IMR-90 (cell line): ENCODE results near the gene TGFB2. TPM values are rescaled to one million over a fixed set of nuclear protein-coding genes. Genes with fewer than 3 reads are reported as not detected.

Source experiments
- ATAC-seq: fragments of 200-7000 bp; cut with Tn5 transposase; 2 replicates; pipeline ENCODE4 v1.9.1; 2020; ENCODE audit warnings: low read depth, mild to moderate bottlenecking, moderate library complexity
- BruUV-seq: library from RNA; stranded (reverse); fragments of 400-500 nt; replicated peaks from 2 replicates; lab custom pipeline; 2021; lab: Mats Ljungman, UMichigan
- CTCF ChIA-PET: fragments of 300-600 bp; formaldehyde crosslinking; extraction: SDS; loops from one replicate; lab custom pipeline; 2021; ENCODE audit warnings: antibody characterized with exemption; lab: Yijun Ruan, JAX
- POLR2A ChIA-PET: fragments of 300-600 bp; sonication (Branson Sonifier 250); formaldehyde crosslinking; loops from one replicate; lab custom pipeline; 2022; ENCODE audit warnings: antibody characterized with exemption; ENCODE audit not compliant: unreplicated experiment; lab: Charles Lee
- DNase-seq: peaks from one replicate; pipeline ENCODE4 v3.0.0; 2013
- H2AFZ ChIP-seq: replicated peaks from 2 replicates; pipeline ENCODE3; 2013; ENCODE audit warnings: low read length, mild to moderate bottlenecking; ENCODE audit not compliant: poor library complexity
- H2AK5ac ChIP-seq: 2 replicates; pipeline ENCODE4 v1.6.1; 2013; ENCODE audit warnings: low read depth, low read length, inconsistent platforms
- H2AK9ac ChIP-seq: replicated peaks from 2 replicates; pipeline ENCODE3; 2013; ENCODE audit warnings: mild to moderate bottlenecking, low read depth, low read length, moderate library complexity; ENCODE audit not compliant: poor library complexity
- H2BK120ac ChIP-seq: 2 replicates; pipeline ENCODE4 v1.6.1; 2013; ENCODE audit warnings: low read depth, low read length, inconsistent platforms
- H2BK15ac ChIP-seq: 3 replicates; pipeline ENCODE4 v1.6.1; 2013; ENCODE audit warnings: low read depth, low read length, inconsistent platforms
- H2BK20ac ChIP-seq: 2 replicates; pipeline ENCODE4 v1.6.1; 2013; ENCODE audit warnings: low read depth, mild to moderate bottlenecking, inconsistent platforms, low read length, moderate library complexity
- H2BK5ac ChIP-seq: 2 replicates; pipeline ENCODE4 v1.6.1; 2013; ENCODE audit warnings: mild to moderate bottlenecking, low read depth, low read length, inconsistent platforms; ENCODE audit not compliant: poor library complexity, severe bottlenecking
- H3K14ac ChIP-seq: replicated peaks from 2 replicates; pipeline ENCODE4 v1.6.1; 2013; ENCODE audit warnings: low read depth, low read length, inconsistent platforms
- H3K18ac ChIP-seq: 2 replicates; pipeline ENCODE4 v1.6.1; 2013; ENCODE audit warnings: low read depth, low read length, control low read depth
- H3K23ac ChIP-seq: 2 replicates; pipeline ENCODE4 v1.6.1; 2013; ENCODE audit warnings: low read depth, low read length, inconsistent platforms
- H3K27ac ChIP-seq: 2 replicates; pipeline ENCODE4 v1.5.1; 2013; ENCODE audit warnings: mild to moderate bottlenecking, control low read depth, low read length; ENCODE audit not compliant: insufficient read depth
- H3K27me3 ChIP-seq: 2 replicates; pipeline ENCODE4 v1.6.1; 2013; ENCODE audit warnings: low read length; ENCODE audit not compliant: control insufficient read depth, insufficient read depth
- H3K36me3 ChIP-seq: 2 replicates; pipeline ENCODE4 v1.6.1; 2013; ENCODE audit warnings: low read length, mixed read lengths; ENCODE audit not compliant: control insufficient read depth, insufficient read depth
- H3K4ac ChIP-seq: 2 replicates; pipeline ENCODE4 v1.6.1; 2013; ENCODE audit warnings: low read depth, low read length, inconsistent platforms
- H3K4me1 ChIP-seq: 2 replicates; pipeline ENCODE4 v1.6.1; 2013; ENCODE audit warnings: low read length, mixed read lengths; ENCODE audit not compliant: control insufficient read depth, insufficient read depth
- H3K4me2 ChIP-seq: 2 replicates; pipeline ENCODE4 v1.6.1; 2013; ENCODE audit warnings: low read depth, mild to moderate bottlenecking, control low read depth, low read length, moderate library complexity
- H3K4me3 ChIP-seq: 2 replicates; pipeline ENCODE4 v1.5.1; 2013; ENCODE audit warnings: low read depth, mild to moderate bottlenecking, control low read depth, low read length, moderate library complexity; ENCODE audit not compliant: insufficient read depth
- H3K56ac ChIP-seq: 2 replicates; pipeline ENCODE4 v1.6.1; 2013; ENCODE audit warnings: low read length, inconsistent platforms; ENCODE audit not compliant: insufficient read depth; ENCODE audit errors: extremely low read depth
- H3K79me1 ChIP-seq, 2 experiments: 2 replicates each; pipeline ENCODE4 v1.6.1; 2013; ENCODE audit warnings: low read length in 2 of 2, inconsistent platforms in 1 of 2, low read depth in 1 of 2
- H3K9ac ChIP-seq: 2 replicates; pipeline ENCODE4 v1.6.1; 2013; ENCODE audit warnings: low read depth, low read length, control low read depth
- H3K9me1 ChIP-seq: 2 replicates; pipeline ENCODE4 v1.6.1; 2013; ENCODE audit warnings: low read length, inconsistent platforms; ENCODE audit not compliant: insufficient read depth
- H3K9me3 ChIP-seq: 2 replicates; pipeline ENCODE4 v1.6.1; 2013; ENCODE audit warnings: low read length; ENCODE audit not compliant: control insufficient read depth, insufficient read depth
- H4K20me1 ChIP-seq: 2 replicates; pipeline ENCODE4 v1.6.1; 2013; ENCODE audit warnings: low read length, inconsistent platforms; ENCODE audit not compliant: insufficient read depth
- H4K5ac ChIP-seq: 2 replicates; pipeline ENCODE4 v1.6.1; 2013; ENCODE audit warnings: mild to moderate bottlenecking, low read depth, low read length, control low read depth
- H4K8ac ChIP-seq, 2 experiments: 2 replicates each; pipeline ENCODE4 v1.6.1; 2013; ENCODE audit warnings: low read depth in 2 of 2, low read length in 2 of 2, control low read depth in 1 of 2, inconsistent platforms in 1 of 2
- H4K91ac ChIP-seq: 2 replicates; pipeline ENCODE4 v1.6.1; 2013; ENCODE audit warnings: low read depth, low read length, inconsistent platforms; ENCODE audit not compliant: insufficient read depth
- CEBPB ChIP-seq: IDR thresholded peaks from 2 replicates; pipeline ENCODE4 v1.6.1; 2012; ENCODE audit warnings: low read depth, low read length, improper control_type of control experiment
- FOS ChIP-seq: fragments of 150-350 bp; IDR thresholded peaks from 2 replicates; pipeline ENCODE4 v1.6.1; 2016; ENCODE audit warnings: low read depth, low read length
- MAZ ChIP-seq: IDR thresholded peaks from 2 replicates; pipeline ENCODE4 v1.6.1; 2012; ENCODE audit warnings: low read depth, mild to moderate bottlenecking, low read length, improper control_type of control experiment, moderate library complexity, borderline replicate concordance
- NFE2L2 ChIP-seq: fragments of 150-350 bp; IDR thresholded peaks from 2 replicates; pipeline ENCODE4 v1.6.1; 2016; ENCODE audit warnings: low read depth, mild to moderate bottlenecking, low read length
- RAD21 ChIP-seq: IDR thresholded peaks from 2 replicates; pipeline ENCODE4 v1.6.1; 2012; ENCODE audit warnings: low read length, improper control_type of control experiment
- SMC3 ChIP-seq: fragments of 150-350 bp; IDR thresholded peaks from 2 replicates; pipeline ENCODE4 v1.6.1; 2016; ENCODE audit warnings: low read depth, mild to moderate bottlenecking, antibody characterized with exemption, low read length, moderate library complexity
- WGBS, 2 experiments: methylation state at CpG; one replicate each; pipeline versions ENCODE4 v1.1.5 to v1.1.7; 2013; ENCODE audit warnings: missing lambda C conversion rate in 2 of 2; ENCODE audit not compliant: insufficient read length in 1 of 2; ENCODE audit errors: extremely low coverage in 2 of 2; 5-methylcytosine and 5-hydroxymethylcytosine counted together
- dilution Hi-C: fragments of 300-500 bp; cut with HindIII; formaldehyde crosslinking; loops from one replicate; pipeline ENCODE4 v1.14.3; 2018; ENCODE audit warnings: low sequenced_read_pairs; ENCODE audit not compliant: unreplicated experiment
- in situ Hi-C: fragments of 300-500 bp; cut with MboI; formaldehyde crosslinking; loops from 3 replicates; pipeline ENCODE4 v1.14.3; 2019; ENCODE audit warnings: low sequenced_read_pairs, inconsistent platforms, mixed read lengths
- intact Hi-C: fragments of 100-400 bp; cut with micrococcal nuclease; formaldehyde crosslinking; loops from 2 replicates; pipeline ENCODE4 v1.10.0; 2022
- polyA plus RNA-seq, 3 experiments: library from polyadenylated mRNA; depleted of rRNA; stranded (reverse); fragments of >200 nt; gene quantifications; 2 replicates each; pipeline ENCODE4 v1.2.3, GENCODE V29; 2012; ENCODE audit warnings: low replicate concordance in 1 of 3
- total RNA-seq: library from RNA; depleted of rRNA; stranded (reverse); fragments of >200 nt; gene quantifications from 2 replicates; pipeline ENCODE4 v1.2.3, GENCODE V29; 2012
- TF ChIP-seq, protein P1 (sequence below): conservative IDR thresholded peaks from 2 replicates; pipeline ENCODE4 v1.5.1; 2012; ENCODE audit warnings: mild to moderate bottlenecking, low read depth, low read length, improper control_type of control experiment
- TF ChIP-seq, protein P2 (sequence below): fragments of 150-350 bp; IDR thresholded peaks from 2 replicates; pipeline ENCODE4 v1.6.1; 2017; ENCODE audit warnings: mild to moderate bottlenecking, antibody characterized with exemption, low read length, low read depth

TGFB2 gene
- total and polyA plus RNA-seq, 2 of the 4 experiments (the other 2 are of a cell fraction), result 3.7 to 3.8 TPM

DNA sequence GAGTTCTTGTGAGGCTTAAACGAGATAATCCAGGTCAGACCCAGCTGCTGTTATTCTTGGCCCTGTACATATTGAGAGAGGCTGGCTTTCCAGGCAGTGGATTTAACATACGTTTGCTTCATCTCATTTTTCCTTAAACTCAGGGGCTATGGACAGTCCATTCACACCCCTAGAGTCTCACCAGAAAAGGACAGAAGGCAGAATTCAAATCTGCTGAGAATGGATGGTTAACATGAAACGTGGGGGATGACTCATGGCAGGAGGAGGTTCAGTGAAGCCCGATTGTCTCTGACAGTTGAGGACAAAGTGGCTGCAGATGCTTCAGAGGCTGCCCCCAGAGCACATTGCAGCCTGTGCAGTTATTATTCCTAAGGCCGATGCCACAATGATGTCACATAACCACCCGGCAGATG is 39.5 kb downstream of the TGFB2 start:
- Histone ChIP-seq H4K20me1 (no peaks in the 10 kb centered on the region), H3K14ac (no peak overlapping the region), H2BK5ac (no peak overlapping the region), H2BK20ac (no peak overlapping the region), H4K91ac (no peak overlapping the region; the same call in 1 of the 2 replicates), H2AFZ (peak overlapping the region; percentile 9), H3K4me3 (no peak overlapping the region), H3K9me1 (peaks cover 3% of the 10 kb centered on the region; the same call in 1 of the 2 replicates), H4K5ac (no peak overlapping the region), H3K4ac (no peak overlapping the region), H3K4me2 (no peak overlapping the region), H2AK5ac (no peak overlapping the region), H3K36me3 (no peaks in the 10 kb centered on the region; the same call in 1 of the 2 replicates), H3K9ac (no peak overlapping the region), H2AK9ac (no peak overlapping the region), H2BK15ac (peak overlapping the region; percentile 22; the same call in 2 of the 3 replicates), H3K79me1 (peaks cover 3 to 5% of the 10 kb centered on the region in 2 experiments; a peak in 3 of 4 replicates), H3K9me3 (no peaks in the 10 kb centered on the region), H3K23ac (no peak overlapping the region), H2BK120ac (no peak overlapping the region), H3K4me1 (peaks cover 5% of the 10 kb centered on the region), H3K27ac (no peak overlapping the region), H3K56ac (no peak overlapping the region), H4K8ac (no peak overlapping the region), H3K27me3 (no peaks in the 10 kb centered on the region), H3K18ac (no peak overlapping the region)
- TF ChIP-seq FOS, result peak; percentile 55
- no peak for TF ChIP-seq MAZ
- TF ChIP-seq, protein P1, sequence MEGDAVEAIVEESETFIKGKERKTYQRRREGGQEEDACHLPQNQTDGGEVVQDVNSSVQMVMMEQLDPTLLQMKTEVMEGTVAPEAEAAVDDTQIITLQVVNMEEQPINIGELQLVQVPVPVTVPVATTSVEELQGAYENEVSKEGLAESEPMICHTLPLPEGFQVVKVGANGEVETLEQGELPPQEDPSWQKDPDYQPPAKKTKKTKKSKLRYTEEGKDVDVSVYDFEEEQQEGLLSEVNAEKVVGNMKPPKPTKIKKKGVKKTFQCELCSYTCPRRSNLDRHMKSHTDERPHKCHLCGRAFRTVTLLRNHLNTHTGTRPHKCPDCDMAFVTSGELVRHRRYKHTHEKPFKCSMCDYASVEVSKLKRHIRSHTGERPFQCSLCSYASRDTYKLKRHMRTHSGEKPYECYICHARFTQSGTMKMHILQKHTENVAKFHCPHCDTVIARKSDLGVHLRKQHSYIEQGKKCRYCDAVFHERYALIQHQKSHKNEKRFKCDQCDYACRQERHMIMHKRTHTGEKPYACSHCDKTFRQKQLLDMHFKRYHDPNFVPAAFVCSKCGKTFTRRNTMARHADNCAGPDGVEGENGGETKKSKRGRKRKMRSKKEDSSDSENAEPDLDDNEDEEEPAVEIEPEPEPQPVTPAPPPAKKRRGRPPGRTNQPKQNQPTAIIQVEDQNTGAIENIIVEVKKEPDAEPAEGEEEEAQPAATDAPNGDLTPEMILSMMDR, result no peak
- TF ChIP-seq SMC3, result no peak
- TF ChIP-seq CEBPB, result no peak
- TF ChIP-seq NFE2L2, result no peak
- TF ChIP-seq, protein P2, sequence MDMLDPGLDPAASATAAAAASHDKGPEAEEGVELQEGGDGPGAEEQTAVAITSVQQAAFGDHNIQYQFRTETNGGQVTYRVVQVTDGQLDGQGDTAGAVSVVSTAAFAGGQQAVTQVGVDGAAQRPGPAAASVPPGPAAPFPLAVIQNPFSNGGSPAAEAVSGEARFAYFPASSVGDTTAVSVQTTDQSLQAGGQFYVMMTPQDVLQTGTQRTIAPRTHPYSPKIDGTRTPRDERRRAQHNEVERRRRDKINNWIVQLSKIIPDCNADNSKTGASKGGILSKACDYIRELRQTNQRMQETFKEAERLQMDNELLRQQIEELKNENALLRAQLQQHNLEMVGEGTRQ, result no peak
- no peak for TF ChIP-seq RAD21
- peak; percentile 50; the same call in 1 of the 2 replicates for ATAC-seq
- POLR2A ChIA-PET, result no interaction called here
- dilution Hi-C loops (no loop called here), in situ Hi-C loops (no loop called here), intact Hi-C loops (no loop called here)
- CTCF ChIA-PET, result interaction anchor here (0.7 to 0.8 kb wide), 2 partner anchors 365 to 565 kb away, joined by 4 read pairs; no protein-coding TSS in a partner anchor
- 11% methylated on average over 2 of the region's 6 CpGs; no CpG with 5 or more reads in 1 of the 2 experiments for WGBS, 2 experiments
- no TSS peak for BruUV-seq
- DNase-seq, result peak; percentile 65
